Measurements from ENCODE around the gene NACA. TPM values are rescaled to one million over a fixed set of nuclear protein-coding genes. Genes with fewer than 3 reads are reported as not detected.

Gene NACA
- total RNA-seq, 2 experiments from 2014 or later, result 878 to 882 TPM

GRCh38 chr12:56676851-56677580 is 48.1 kb downstream of the NACA start:
- no peaks in the 10 kb centered on the region for H3K9me3 Mint-ChIP-seq
- H3K27ac Mint-ChIP-seq, result no peak overlapping the region
- peaks cover 24% of the 10 kb centered on the region for H3K36me3 Mint-ChIP-seq
- POLR2A ChIA-PET, result interaction anchor here (1.9 to 3.3 kb wide), 2 partner anchors 11 to 48 kb away, joined by 7 to 14 read pairs; partner anchors contain the start of genes NACA and PTGES3
- DNase-seq, result peak; percentile 18
- no peaks in the 10 kb centered on the region for H3K27me3 Mint-ChIP-seq
- H3K4me1 Mint-ChIP-seq, result peaks cover 33% of the 10 kb centered on the region
- H3K4me3 Mint-ChIP-seq, result no peak overlapping the region
- peak; percentile 47 for ATAC-seq (ENCODE audit: low read depth)

GRCh38 chr12:56671608-56672007 is 53.5 kb downstream of the NACA start:
- peaks cover 27% of the 10 kb centered on the region for H3K4me1 Mint-ChIP-seq
- no peaks in the 10 kb centered on the region for H3K9me3 Mint-ChIP-seq
- peaks cover 32% of the 10 kb centered on the region for H3K36me3 Mint-ChIP-seq
- no peak for DNase-seq
- no peak overlapping the region for H3K4me3 Mint-ChIP-seq
- ATAC-seq (ENCODE audit: low read depth), result no peak
- POLR2A ChIA-PET, result interaction anchor here (0.6 kb wide), 1 partner anchor 54 kb away, joined by 3 read pairs; the partner anchor contains the start of gene NACA
- H3K27ac Mint-ChIP-seq, result peak overlapping the region; percentile 31
- H3K27me3 Mint-ChIP-seq, result no peaks in the 10 kb centered on the region

GRCh38 chr12:56670836-56671235 is 54.3 kb downstream of the NACA start:
- H3K27ac Mint-ChIP-seq, result no peak overlapping the region
- H3K36me3 Mint-ChIP-seq, result peaks cover 35% of the 10 kb centered on the region
- no peaks in the 10 kb centered on the region for H3K27me3 Mint-ChIP-seq
- peaks cover 25% of the 10 kb centered on the region for H3K4me1 Mint-ChIP-seq
- ATAC-seq (ENCODE audit: low read depth) (no peak), DNase-seq (peak; percentile 8)
- POLR2A ChIA-PET, result no interaction called here
- no peaks in the 10 kb centered on the region for H3K9me3 Mint-ChIP-seq
- no peak overlapping the region for H3K4me3 Mint-ChIP-seq

- Mint-ChIP-seq H3K4me3 (no peak overlapping the region), H3K27ac (no peak overlapping the region), H3K27me3 (no peaks in the 10 kb centered on the region), H3K9me3 (no peaks in the 10 kb centered on the region), H3K36me3 (peaks cover 42% of the 10 kb centered on the region), H3K4me1 (peaks cover 21% of the 10 kb centered on the region)
- DNase-seq (no peak), ATAC-seq (ENCODE audit: low read depth) (no peak)
- POLR2A ChIA-PET, result no interaction called here
Measured at GRCh38 chr12:56668197-56668457, 57.0 kb downstream of the NACA start.

Other genes starting within 250 kb of the NACA start
- 1 to 10 TPM; 4.4 to 5.2 TPM for gene GLS2, start 237.1 kb downstream of the NACA start, total RNA-seq
- 10 to 100 TPM; 10.3 to 14.5 TPM for gene RBMS2, start 203.5 kb downstream of the NACA start, total RNA-seq
- gene BAZ2A, start 95.0 kb downstream of the NACA start, total RNA-seq, result 100 to 1,000 TPM; 139 to 145 TPM
- 100 to 1,000 TPM; 468 to 471 TPM for gene ATP5F1B, start 79.3 kb downstream of the NACA start, total RNA-seq
- gene PTGES3, start 37.0 kb downstream of the NACA start, total RNA-seq, result 100 to 1,000 TPM; 210 to 217 TPM
- gene PRIM1, start 27.0 kb upstream of the NACA start, total RNA-seq, result 10 to 100 TPM; 52.5 to 56.1 TPM
- 1 to 10 TPM; 1.9 to 2.4 TPM for gene HSD17B6, start 38.0 kb upstream of the NACA start, total RNA-seq
- not detected for gene SDR9C7, start 209.1 kb upstream of the NACA start, total RNA-seq
- gene RDH16, start 232.3 kb upstream of the NACA start, total RNA-seq, result under 1 TPM; 0.62 to 0.69 TPM